ENCODE data around the gene SMG9. TPM values are rescaled to one million over a fixed set of nuclear protein-coding genes. Genes with fewer than 3 reads are reported as not detected.

The SMG9 gene
- polyA plus RNA-seq, 1 of the 3 experiments (the other 2 are of a cell fraction): 24.3 TPM

DNA sequence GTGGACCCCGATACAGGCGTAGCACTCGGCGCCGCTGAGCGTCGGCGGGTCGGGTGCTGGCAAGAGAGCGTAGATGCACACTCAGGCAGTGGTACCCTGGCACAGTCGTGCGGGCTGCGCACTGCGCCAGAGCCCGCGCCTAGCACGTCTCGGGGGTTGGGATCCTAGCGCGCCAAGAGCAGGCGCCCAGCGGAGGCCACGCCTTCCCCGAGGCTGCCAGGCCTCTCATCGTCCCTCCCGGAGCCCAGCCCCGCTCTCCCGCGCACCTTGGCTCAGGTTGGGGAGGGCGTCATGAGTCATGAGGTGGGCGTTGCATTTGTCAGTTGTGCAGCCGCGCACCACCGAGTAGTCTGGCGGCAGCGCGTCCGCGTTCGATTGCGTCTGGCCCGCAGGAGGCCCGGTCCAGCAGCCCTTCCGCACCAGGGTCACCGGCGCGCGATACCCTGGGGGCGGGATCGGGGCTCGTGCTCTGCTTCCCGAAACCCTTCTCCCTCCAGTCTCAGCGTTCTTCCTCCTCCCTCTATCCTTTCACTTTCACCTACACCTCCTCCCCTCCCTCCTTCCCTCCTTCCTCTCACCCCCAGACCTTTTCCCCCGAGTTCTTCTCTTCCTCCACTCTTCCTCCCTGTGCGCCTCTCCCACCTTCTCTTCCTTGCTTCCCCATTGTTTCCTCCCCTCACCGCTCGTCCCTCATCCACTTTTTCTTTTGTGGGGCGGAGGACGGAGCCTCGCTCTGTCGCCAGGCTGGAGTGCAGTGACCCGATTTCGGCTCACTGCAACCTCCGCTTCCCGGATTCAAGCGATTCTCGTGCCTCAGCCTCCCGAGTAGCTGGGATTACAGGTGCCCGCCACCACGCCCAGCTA lies 44.0 kb upstream of the SMG9 start:
- Histone ChIP-seq H3K79me2 (ENCODE audit: insufficient read depth) (no peaks in the 10 kb centered on the region), H2AFZ (ENCODE audit: low read depth) (no peak overlapping the region), H3K27ac (ENCODE audit: low read depth in 2 of 2, low read length in 1 of 2) (no peak overlapping the region), H3K4me3 (ENCODE audit: low read depth in 2 of 2, low read length in 1 of 2) (peak overlapping the region; percentile 32 to 34), H3K4me2 (peak overlapping the region; percentile 70), H3K4me1 (ENCODE audit: control insufficient read depth in 1 of 2, insufficient read depth in 2 of 2, low read depth in 1 of 2, low read length in 1 of 2) (peaks cover 0 to 7% of the 10 kb centered on the region in 2 experiments; a peak in 1 of 4 replicates), H3F3A (replicated peaks; ENCODE audit: insufficient read depth) (no peaks in the 10 kb centered on the region), H3K9ac (no peak overlapping the region), H3K9me3 (no peaks in the 10 kb centered on the region), H4K20me1 (ENCODE audit: insufficient read depth) (no peaks in the 10 kb centered on the region), H3K36me3 (replicated peaks in 1 of 2; ENCODE audit: control insufficient read depth in 1 of 2, insufficient read depth in 2 of 2, low read length in 1 of 2) (no peaks in the 10 kb centered on the region), H3K27me3 (ENCODE audit: insufficient read depth) (peaks cover 18% of the 10 kb centered on the region; the same call in 1 of the 2 replicates), H3K9me2 (no peaks in the 10 kb centered on the region)
- TF ChIP-seq EZH2phosphoT487 (IDR thresholded peaks at IDR 0.05; ENCODE audit: borderline replicate concordance, low read depth) (no peak), MEF2A (IDR thresholded peaks at IDR 0.05; ENCODE audit: borderline replicate concordance, low read depth) (no peak), YY1 (IDR thresholded peaks at IDR 0.05; ENCODE audit: low read depth) (no peak), CHD2 (IDR thresholded peaks at IDR 0.05; ENCODE audit: low read length, partially characterized antibody) (no peak), FOXM1 (IDR thresholded peaks at IDR 0.05; ENCODE audit: low read depth) (no peak), GATA2 (CRISPR knock-in tag; IDR thresholded peaks at IDR 0.05) (no peak), ELF1 (IDR thresholded peaks at IDR 0.05) (no peak)
- DNase-seq: peak; percentile 65
- ChIA-PET CTCF (interaction anchor here (0.9 to 2.3 kb wide), 5 partner anchors 11 to 53 kb away, joined by 3 to 12 read pairs (median 5); no protein-coding TSS in a partner anchor), POLR2A (interaction anchor here (0.6 kb wide), 1 partner anchor 212 kb away, joined by 3 read pairs; no protein-coding TSS in a partner anchor)
- WGBS (ENCODE audit: low lambda C conversion rate): 68% methylated on average over 28 of the region's 70 CpGs

DNA sequence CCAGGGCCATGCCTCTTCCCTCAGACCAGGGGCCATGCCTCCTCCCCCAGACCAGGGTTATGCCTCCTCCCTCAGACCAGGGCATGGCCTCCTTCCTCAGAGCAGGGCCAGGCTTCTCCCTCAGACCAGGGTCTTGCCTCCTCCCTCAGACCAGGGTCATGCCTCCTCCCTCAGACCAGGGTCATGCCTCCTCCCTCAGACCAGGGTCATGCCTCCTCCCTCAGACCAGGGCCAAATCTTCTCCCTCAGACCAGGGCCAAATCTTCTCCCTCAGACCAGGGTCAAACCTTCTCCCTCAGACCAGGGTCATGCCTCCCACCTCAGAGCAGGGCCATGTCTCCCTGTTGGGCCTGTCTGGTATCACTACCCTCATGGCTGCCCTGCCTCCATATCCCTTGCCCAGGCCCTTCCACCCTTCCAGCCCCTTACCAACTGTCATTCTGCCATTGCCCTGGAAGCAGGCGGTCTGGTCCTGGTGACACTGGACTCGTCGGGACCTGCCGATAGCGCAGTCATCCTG lies 43.3 kb upstream of the SMG9 start:
- no peak for TF ChIP-seq NFIC (IDR thresholded peaks at IDR 0.05; ENCODE audit: borderline replicate concordance)
- TF ChIP-seq SMC3 (IDR thresholded peaks at IDR 0.05; ENCODE audit: low read depth, low read length): no peak
- TF ChIP-seq, protein P1, sequence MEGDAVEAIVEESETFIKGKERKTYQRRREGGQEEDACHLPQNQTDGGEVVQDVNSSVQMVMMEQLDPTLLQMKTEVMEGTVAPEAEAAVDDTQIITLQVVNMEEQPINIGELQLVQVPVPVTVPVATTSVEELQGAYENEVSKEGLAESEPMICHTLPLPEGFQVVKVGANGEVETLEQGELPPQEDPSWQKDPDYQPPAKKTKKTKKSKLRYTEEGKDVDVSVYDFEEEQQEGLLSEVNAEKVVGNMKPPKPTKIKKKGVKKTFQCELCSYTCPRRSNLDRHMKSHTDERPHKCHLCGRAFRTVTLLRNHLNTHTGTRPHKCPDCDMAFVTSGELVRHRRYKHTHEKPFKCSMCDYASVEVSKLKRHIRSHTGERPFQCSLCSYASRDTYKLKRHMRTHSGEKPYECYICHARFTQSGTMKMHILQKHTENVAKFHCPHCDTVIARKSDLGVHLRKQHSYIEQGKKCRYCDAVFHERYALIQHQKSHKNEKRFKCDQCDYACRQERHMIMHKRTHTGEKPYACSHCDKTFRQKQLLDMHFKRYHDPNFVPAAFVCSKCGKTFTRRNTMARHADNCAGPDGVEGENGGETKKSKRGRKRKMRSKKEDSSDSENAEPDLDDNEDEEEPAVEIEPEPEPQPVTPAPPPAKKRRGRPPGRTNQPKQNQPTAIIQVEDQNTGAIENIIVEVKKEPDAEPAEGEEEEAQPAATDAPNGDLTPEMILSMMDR (IDR thresholded peaks at IDR 0.05): no peak
- TF ChIP-seq EP300 (IDR thresholded peaks at IDR 0.05; ENCODE audit: borderline replicate concordance in 1 of 2, low read depth in 1 of 2, low read length in 1 of 2): no peak
- TF ChIP-seq, protein P2, sequence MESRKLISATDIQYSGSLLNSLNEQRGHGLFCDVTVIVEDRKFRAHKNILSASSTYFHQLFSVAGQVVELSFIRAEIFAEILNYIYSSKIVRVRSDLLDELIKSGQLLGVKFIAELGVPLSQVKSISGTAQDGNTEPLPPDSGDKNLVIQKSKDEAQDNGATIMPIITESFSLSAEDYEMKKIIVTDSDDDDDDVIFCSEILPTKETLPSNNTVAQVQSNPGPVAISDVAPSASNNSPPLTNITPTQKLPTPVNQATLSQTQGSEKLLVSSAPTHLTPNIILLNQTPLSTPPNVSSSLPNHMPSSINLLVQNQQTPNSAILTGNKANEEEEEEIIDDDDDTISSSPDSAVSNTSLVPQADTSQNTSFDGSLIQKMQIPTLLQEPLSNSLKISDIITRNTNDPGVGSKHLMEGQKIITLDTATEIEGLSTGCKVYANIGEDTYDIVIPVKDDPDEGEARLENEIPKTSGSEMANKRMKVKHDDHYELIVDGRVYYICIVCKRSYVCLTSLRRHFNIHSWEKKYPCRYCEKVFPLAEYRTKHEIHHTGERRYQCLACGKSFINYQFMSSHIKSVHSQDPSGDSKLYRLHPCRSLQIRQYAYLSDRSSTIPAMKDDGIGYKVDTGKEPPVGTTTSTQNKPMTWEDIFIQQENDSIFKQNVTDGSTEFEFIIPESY (IDR thresholded peaks at IDR 0.05; ENCODE audit: borderline replicate concordance, low read depth): no peak
- TF ChIP-seq TAF1 (IDR thresholded peaks at IDR 0.05; ENCODE audit: borderline replicate concordance, low read depth, low read length): no peak
- TF ChIP-seq, protein P3, sequence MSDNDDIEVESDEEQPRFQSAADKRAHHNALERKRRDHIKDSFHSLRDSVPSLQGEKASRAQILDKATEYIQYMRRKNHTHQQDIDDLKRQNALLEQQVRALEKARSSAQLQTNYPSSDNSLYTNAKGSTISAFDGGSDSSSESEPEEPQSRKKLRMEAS (IDR thresholded peaks at IDR 0.05; ENCODE audit: low read depth): no peak
- Histone ChIP-seq H3K9me2 (no peaks in the 10 kb centered on the region), H3K79me2 (ENCODE audit: insufficient read depth) (no peaks in the 10 kb centered on the region), H3K9ac (no peak overlapping the region), H3K4me2 (peak overlapping the region; percentile 70), H3K36me3 (replicated peaks in 1 of 2; ENCODE audit: control insufficient read depth in 1 of 2, insufficient read depth in 2 of 2, low read length in 1 of 2) (no peaks in the 10 kb centered on the region), H3K4me3 (ENCODE audit: low read depth in 2 of 2, low read length in 1 of 2) (peak overlapping the region; percentile 32 to 34), H2AFZ (ENCODE audit: low read depth) (no peak overlapping the region), H3K9me3 (no peaks in the 10 kb centered on the region), H3K27ac (ENCODE audit: low read depth in 2 of 2, low read length in 1 of 2) (no peak overlapping the region), H3K27me3 (ENCODE audit: insufficient read depth) (peaks cover 24% of the 10 kb centered on the region; the same call in 1 of the 2 replicates), H3F3A (replicated peaks; ENCODE audit: insufficient read depth) (no peaks in the 10 kb centered on the region), H4K20me1 (ENCODE audit: insufficient read depth) (no peaks in the 10 kb centered on the region), H3K4me1 (ENCODE audit: control insufficient read depth in 1 of 2, insufficient read depth in 2 of 2, low read depth in 1 of 2, low read length in 1 of 2) (peaks cover 0 to 7% of the 10 kb centered on the region in 2 experiments; a peak in 1 of 4 replicates)
- WGBS (ENCODE audit: low lambda C conversion rate): 68% methylated on average over 4 of the region's 5 CpGs
- DNase-seq: no peak
- CTCF ChIA-PET: interaction anchor here (3.5 kb wide), 1 partner anchor 13 kb away, joined by 14 read pairs; no protein-coding TSS in a partner anchor
- POLR2A ChIA-PET: interaction anchor here (0.6 kb wide), 1 partner anchor 137 kb away, joined by 3 read pairs; the partner anchor contains the start of gene ZNF45

Data from SK-N-SH (cell line).